Esophagus squamous epithelium (tissue), 4 donors: Measurements from ENCODE around the gene SYT2.

Experiments used
- POLR2A ChIP-seq, 4 donors: fragments of 450-650 bp; IDR thresholded peaks; one replicate each; pipeline ENCODE4 v1.6.1; 2017; ENCODE audit warnings: antibody characterized with exemption in 4 of 4, mild to moderate bottlenecking in 4 of 4, moderate library complexity in 3 of 4
- TF ChIP-seq, protein P1 (sequence below), 6 experiments: fragments of 450-650 bp in 4 of 6; fragments of 200-600 bp in 2 of 6; sonication (generic) in 2 of 6; IDR thresholded peaks; one replicate each; pipeline ENCODE4 v1.5.1; 2016 to 2019; ENCODE audit warnings: antibody characterized with exemption in 6 of 6, mild to moderate bottlenecking in 4 of 6, moderate library complexity in 4 of 6

- TF ChIP-seq, protein P1, sequence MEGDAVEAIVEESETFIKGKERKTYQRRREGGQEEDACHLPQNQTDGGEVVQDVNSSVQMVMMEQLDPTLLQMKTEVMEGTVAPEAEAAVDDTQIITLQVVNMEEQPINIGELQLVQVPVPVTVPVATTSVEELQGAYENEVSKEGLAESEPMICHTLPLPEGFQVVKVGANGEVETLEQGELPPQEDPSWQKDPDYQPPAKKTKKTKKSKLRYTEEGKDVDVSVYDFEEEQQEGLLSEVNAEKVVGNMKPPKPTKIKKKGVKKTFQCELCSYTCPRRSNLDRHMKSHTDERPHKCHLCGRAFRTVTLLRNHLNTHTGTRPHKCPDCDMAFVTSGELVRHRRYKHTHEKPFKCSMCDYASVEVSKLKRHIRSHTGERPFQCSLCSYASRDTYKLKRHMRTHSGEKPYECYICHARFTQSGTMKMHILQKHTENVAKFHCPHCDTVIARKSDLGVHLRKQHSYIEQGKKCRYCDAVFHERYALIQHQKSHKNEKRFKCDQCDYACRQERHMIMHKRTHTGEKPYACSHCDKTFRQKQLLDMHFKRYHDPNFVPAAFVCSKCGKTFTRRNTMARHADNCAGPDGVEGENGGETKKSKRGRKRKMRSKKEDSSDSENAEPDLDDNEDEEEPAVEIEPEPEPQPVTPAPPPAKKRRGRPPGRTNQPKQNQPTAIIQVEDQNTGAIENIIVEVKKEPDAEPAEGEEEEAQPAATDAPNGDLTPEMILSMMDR (IDR thresholded peaks at IDR 0.05) = no peak
- TF ChIP-seq POLR2A (IDR thresholded peaks at IDR 0.05) = no peak
Observed at GRCh38 chr1:202659541-202659940, 50.7 kb downstream of the SYT2 start.
